ENCODE measurements around the gene CDK2AP2. TPM values are rescaled to one million over a fixed set of nuclear protein-coding genes. Genes with fewer than 3 reads are reported as not detected.

Gene CDK2AP2
- total RNA-seq, 1 donor from 2014 or later, result 67.3 TPM

GRCh38 chr11:67506426-67507051 is 1.4 kb downstream of the CDK2AP2 start:
- no peak for DNase-seq (ENCODE audit: missing footprints)
- ATAC-seq, result no peak
- intact Hi-C loops (cut with DNase I), result loop anchor here (1.0 to 5.0 kb wide), 4 partner anchors 37 to 154 kb away; partner anchors contain the start of genes NDUFV1, POLD4, RAD9A and TMEM134

DNA sequence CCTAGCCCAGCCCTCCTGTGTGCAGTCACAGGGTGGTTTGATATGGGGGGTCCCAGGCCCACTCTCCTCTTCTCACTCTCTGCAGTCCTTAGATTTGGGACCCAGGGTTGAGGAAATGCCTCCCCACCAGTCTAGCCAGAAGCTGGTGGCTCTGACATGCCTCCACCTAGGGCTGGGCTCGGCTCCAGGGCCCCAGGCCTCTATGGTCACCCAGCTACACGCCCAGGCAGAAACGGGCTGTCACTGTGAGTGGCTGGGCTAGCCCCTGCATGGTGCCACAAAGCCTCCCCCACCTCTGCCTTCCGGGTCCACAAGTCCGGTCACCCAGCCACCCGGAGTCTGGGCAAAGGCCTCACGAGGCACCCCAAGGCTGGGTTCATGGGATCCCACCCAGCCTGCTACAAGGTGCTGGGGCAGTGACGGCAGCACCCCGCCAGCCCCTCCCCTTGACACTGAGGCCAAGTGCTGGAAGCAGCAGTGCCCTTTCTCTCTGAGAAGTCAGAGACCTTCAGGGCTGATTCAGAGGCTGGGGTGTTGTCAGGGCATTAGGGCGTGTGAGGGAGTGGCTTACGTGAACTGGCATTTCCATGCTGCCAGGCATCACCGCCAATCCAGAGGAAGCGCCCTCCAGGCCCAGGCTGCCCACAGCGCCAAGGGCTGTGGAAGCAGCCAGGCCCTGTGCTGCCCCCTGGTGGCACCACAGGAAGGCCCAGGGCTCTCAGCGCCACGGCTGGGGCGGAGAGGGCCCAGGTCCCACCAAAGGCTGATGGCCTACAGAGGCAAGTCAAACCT is 2.2 kb downstream of the CDK2AP2 start:
- ATAC-seq, result peak; percentile 61
- intact Hi-C loops (cut with DNase I), result loop anchor here (1.0 to 5.0 kb wide), 5 partner anchors 23 to 154 kb away; partner anchors contain the start of genes AIP, NDUFV1, POLD4 and RAD9A
- peak; percentile 94 for DNase-seq (ENCODE audit: missing footprints)

- DNase-seq (ENCODE audit: missing footprints) (peak; percentile 90), ATAC-seq (peak; percentile 52)
- intact Hi-C loops (cut with DNase I), result loop anchor here (2.0 to 5.0 kb wide), 3 partner anchors 22 to 153 kb away; partner anchors contain the start of genes AIP, NDUFV1 and POLD4
These were observed 2.9 kb downstream of the CDK2AP2 start, which contains the start of gene PITPNM1 for GRCh38 chr11:67504950-67505581. TSS of gene PITPNM1 (minus strand) at chr11:67505363. CDS start at chr11:67504180, 1,183 bp downstream.

- DNase-seq (ENCODE audit: missing footprints) (no peak), ATAC-seq (no peak)
- intact Hi-C loops (cut with DNase I), result loop anchor here (2.0 kb wide), 1 partner anchor 21 kb away; the partner anchor contains the start of gene AIP
These were observed 3.7 kb downstream of the CDK2AP2 start for GRCh38 chr11:67504005-67504949.

DNA sequence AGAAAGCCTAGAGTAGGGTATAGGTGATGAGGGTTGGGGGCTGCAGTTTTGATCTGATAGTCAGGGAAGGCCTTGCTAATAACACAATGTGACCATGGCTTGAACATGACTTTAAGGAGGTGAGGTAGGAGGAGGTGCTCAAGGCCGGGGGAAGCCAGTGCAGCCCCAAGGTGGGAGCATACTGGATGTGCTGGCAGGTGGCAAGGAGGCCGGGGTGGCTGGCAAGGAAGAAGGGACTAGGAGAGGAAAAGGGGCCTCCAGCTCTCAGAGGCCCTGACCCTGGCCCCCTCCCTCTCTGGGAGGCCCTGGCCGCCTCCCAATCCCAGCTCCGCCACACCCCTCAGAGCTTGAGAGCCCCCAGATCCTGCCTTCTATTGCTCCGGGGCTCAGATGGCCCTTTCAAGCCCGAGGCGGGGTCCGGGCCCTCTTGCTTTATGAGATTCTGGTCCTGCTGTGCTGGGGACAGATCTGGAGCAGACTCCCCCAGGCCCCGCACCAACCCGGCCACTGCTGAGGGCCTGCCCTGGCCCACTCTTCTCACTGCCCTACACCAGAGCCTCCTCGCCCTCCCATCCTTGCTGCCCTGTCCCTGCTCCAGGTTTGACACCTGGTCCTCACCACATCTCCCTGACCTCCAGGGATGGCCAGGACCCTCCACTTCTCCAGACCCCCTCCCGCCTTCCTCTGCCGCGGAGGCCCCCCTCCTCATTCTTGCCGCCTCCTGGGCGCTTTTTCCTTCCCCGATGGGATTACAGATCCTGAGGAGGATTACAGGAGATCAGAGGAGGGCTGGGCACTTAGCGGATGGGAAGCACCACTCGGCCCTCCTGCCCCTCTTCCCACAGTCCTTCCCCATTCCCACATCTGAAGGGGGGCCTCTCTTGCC is 4.6 kb downstream of the CDK2AP2 start:
- intact Hi-C loops (cut with DNase I), result loop anchor here (2.0 kb wide), 1 partner anchor 21 kb away; the partner anchor contains the start of gene AIP
- DNase-seq (ENCODE audit: missing footprints) (no peak), ATAC-seq (no peak)

GRCh38 chr11:67502328-67502979 is 5.5 kb downstream of the CDK2AP2 start:
- ATAC-seq, result no peak
- intact Hi-C loops (cut with DNase I), result no loop called here
- DNase-seq (ENCODE audit: missing footprints), result no peak

GRCh38 chr11:67501854-67502253 is 6.1 kb downstream of the CDK2AP2 start:
- intact Hi-C loops (cut with DNase I), result no loop called here
- DNase-seq (ENCODE audit: missing footprints) (no peak), ATAC-seq (no peak)

- DNase-seq (ENCODE audit: missing footprints) (no peak), ATAC-seq (no peak)
- intact Hi-C loops (cut with DNase I), result no loop called here
These were observed 6.9 kb downstream of the CDK2AP2 start for GRCh38 chr11:67500831-67501715.

DNA sequence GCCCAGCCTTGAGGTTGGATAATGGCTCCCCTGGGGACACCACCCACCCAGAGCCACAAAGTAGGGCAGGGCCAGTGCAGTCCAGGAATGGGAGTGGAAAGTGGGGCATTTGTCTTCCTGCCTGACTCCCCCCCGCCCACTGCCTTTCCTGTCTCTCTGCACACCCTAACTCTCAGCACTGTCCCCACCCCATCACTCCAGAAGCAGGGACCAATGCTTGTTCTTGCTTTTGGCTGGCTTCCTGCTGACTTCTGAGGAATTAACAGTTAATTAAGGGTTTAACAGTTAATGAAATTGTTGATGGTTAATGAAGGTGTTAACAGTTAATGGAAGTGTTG is 7.5 kb downstream of the CDK2AP2 start:
- intact Hi-C loops (cut with DNase I), result no loop called here
- ATAC-seq (no peak), DNase-seq (ENCODE audit: missing footprints) (no peak)

DNA sequence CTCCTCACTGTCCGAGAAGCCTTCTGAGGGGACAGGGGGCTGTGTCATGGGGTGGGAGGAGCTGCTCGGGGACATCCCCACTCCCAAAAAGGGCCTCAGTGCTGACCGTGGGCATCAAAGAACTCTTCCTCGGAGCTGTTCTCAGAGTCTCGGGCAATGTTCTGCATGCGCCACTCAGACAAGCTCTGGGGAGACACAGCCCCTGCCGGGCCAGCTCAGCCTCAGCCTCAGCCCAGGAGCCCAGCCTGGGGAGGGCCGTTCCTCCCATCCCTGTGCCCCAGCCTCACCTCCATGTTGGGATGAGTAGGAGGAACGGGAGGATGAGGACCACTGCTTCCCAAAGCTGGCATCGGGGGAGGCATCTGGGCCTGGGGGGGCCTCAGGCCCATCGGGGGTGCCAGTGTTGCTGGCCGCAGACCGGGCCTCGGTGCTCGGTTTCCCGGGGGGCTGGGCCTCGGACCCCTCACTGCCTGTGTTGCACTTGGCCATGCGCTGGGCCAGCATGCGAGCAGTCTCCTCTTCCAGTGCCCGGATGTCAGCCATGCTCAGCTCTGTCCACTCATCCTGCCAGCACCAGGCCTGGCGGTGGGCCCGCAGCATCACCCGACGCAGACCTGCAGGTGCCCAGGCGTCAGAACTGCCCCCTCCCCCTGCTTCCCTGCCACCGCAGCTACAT is 8.0 kb downstream of the CDK2AP2 start:
- intact Hi-C loops (cut with DNase I), result no loop called here
- DNase-seq (ENCODE audit: missing footprints) (no peak), ATAC-seq (no peak)

DNA sequence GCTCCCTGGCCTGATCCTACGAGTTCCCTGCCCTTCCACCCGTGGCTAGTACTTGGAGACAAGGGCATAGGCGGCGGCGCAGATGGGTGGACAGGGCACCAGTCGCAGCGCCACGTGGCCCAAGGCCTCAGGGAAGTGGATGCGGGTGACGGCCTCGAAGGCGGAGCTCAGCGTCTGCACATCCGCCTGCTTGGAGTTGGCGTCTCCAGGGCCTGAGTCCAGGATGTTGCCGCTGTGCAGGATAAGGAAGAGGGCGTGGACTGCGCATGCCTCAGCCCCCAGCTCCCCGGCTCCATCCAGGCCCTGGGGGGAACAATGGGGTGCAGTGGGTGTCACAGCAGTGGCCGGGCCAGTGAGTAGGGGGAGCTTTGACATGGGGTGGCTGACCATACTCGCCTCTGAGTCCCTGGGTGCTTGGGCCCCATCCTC is 9.4 kb downstream of the CDK2AP2 start:
- ATAC-seq, result no peak

GRCh38 chr11:67497656-67498291 is 10.2 kb downstream of the CDK2AP2 start:
- DNase-seq (ENCODE audit: missing footprints) (no peak), ATAC-seq (no peak)
- intact Hi-C loops (cut with DNase I), result no loop called here

More for the DNA sequence above, 9.4 kb downstream of the CDK2AP2 start:
- intact Hi-C loops (cut with DNase I), result no loop called here
- no peak for DNase-seq (ENCODE audit: missing footprints)

DNA sequence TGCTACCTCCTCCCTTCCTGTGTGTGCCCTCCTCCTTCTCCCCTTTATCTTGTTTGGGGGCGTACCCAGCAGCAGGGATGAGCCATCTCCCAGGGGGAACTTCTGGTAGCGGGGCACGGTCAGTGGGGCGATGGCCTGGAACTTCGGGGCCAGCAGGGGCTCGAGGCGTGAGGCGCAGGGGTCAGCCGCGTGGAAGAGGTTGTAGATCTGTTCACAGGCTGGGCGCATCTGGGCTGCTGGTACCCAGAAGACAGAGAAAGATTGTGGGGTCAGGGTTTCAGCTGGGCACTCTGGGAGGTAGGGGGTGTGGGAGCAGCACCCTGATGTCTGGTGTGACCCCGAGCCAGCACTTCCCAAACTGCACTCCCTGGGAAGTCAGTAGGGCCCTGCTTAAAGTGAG is 11.8 kb downstream of the CDK2AP2 start:
- ATAC-seq, result no peak

DNA sequence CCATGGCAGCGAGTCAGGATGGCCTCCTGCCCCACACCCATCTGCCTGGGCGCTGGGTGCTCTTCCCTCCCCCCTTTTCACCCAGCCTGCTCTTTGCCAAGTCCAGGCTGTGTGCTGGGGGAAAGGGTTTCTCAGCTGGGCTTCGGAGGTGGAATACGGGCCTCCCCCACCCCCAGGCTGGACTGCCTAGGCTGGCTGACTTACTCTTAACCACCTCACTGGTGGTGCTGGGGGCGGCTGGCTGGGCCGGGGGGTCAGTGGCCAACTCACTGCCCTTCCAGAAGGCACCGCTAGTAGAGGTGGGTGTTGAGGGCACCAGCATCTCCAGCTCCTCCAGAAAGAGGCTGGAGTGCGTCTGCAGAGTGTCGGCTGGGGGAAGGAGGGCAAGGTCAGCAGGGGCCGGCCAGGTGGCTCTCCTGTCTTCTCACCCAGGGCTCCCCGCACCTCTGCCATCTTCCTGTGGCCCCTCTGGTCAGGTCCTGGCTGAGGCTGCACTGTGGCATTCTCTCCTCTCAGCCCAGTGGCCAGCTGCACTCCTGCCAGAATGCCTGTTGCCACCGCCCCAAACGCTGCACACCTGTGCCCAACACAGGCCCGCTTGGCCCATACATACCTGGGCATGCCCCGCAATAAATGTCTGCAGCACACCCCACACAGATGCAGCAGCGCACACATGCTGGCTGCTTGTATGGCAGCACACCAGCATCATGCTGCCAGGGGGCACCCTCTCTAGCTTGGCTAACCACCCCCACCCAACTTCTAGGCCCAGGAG is 12.5 kb downstream of the CDK2AP2 start:
- intact Hi-C loops (cut with DNase I), result no loop called here
- ATAC-seq (no peak), DNase-seq (ENCODE audit: missing footprints) (no peak)

More for the DNA sequence above, 11.8 kb downstream of the CDK2AP2 start:
- DNase-seq (ENCODE audit: missing footprints), result no peak
- intact Hi-C loops (cut with DNase I), result no loop called here
